Suprapubic skin (tissue), 4 donors: ENCODE results near the gene ADARB1. TPM values are rescaled to one million over a fixed set of nuclear protein-coding genes. Genes with fewer than 3 reads are reported as not detected.

Source experiments
- DNase-seq, 2 donors: peaks; one replicate each; pipeline ENCODE4 v3.0.0-alpha.2; 2019; ENCODE audit warnings: low spot score in 2 of 2
- H3K27ac ChIP-seq: fragments of 200-600 bp; sonication (generic); one replicate; pipeline ENCODE4 v1.5.1; 2019
- H3K27me3 ChIP-seq: fragments of 200-600 bp; sonication (generic); one replicate; pipeline ENCODE4 v1.5.1; 2019
- H3K36me3 ChIP-seq: fragments of 200-600 bp; sonication (generic); one replicate; pipeline ENCODE4 v1.5.1; 2019
- H3K4me1 ChIP-seq: fragments of 200-600 bp; sonication (generic); one replicate; pipeline ENCODE4 v1.5.1; 2019
- H3K4me3 ChIP-seq: fragments of 200-600 bp; sonication (generic); one replicate; pipeline ENCODE4 v1.5.1; 2019; ENCODE audit warnings: mild to moderate bottlenecking
- H3K9me3 ChIP-seq: fragments of 200-600 bp; sonication (generic); one replicate; pipeline ENCODE4 v1.5.1; 2019
- CTCF ChIP-seq, 2 donors: fragments of 200-600 bp in 1 of 2; fragments of 450-650 bp in 1 of 2; sonication (generic) in 1 of 2; IDR thresholded peaks; one replicate each; pipeline ENCODE4 v1.5.1; 2016 to 2019; ENCODE audit warnings: antibody characterized with exemption in 2 of 2, mild to moderate bottlenecking in 1 of 2, moderate library complexity in 1 of 2
- EP300 ChIP-seq: sonication (generic); formaldehyde crosslinking; IDR thresholded peaks from one replicate; pipeline ENCODE4 v1.6.1; 2017; ENCODE audit warnings: antibody characterized with exemption
- POLR2A ChIP-seq, 2 donors: fragments of 450-650 bp; IDR thresholded peaks; one replicate each; pipeline ENCODE4 v1.6.1; 2017; ENCODE audit warnings: antibody characterized with exemption in 2 of 2, mild to moderate bottlenecking in 2 of 2, moderate library complexity in 2 of 2
- POLR2AphosphoS5 ChIP-seq, 3 donors: sonication (generic); formaldehyde crosslinking; IDR thresholded peaks; one replicate each; pipeline ENCODE4 v1.6.1; 2017; ENCODE audit warnings: antibody characterized with exemption in 3 of 3
- WGBS: methylation state at CpG from one replicate; pipeline ENCODE4 v1.1.5; 2018; 5-methylcytosine and 5-hydroxymethylcytosine counted together
- total RNA-seq, 4 donors: library from RNA; depleted of rRNA; stranded (reverse); fragments of >200 nt; gene quantifications; one replicate each; pipeline ENCODE4 v1.1.0, GENCODE V29; 2016

ADARB1 gene
- total RNA-seq, 4 donors from 2014 or later = 13.2 to 23.6 (median 20.3) TPM

GRCh38 chr21:45225741-45226327 is 151.5 kb downstream of the ADARB1 start:
- Histone ChIP-seq H3K4me3 (no peak overlapping the region), H3K4me1 (no peaks in the 10 kb centered on the region), H3K36me3 (peaks cover 29% of the 10 kb centered on the region), H3K9me3 (no peaks in the 10 kb centered on the region), H3K27me3 (no peaks in the 10 kb centered on the region), H3K27ac (no peak overlapping the region)
- TF ChIP-seq EP300 = no peak
- no peak for DNase-seq
- WGBS = 82% methylated on average over 16 of the region's 16 CpGs

GRCh38 chr21:45226540-45227326 is 152.4 kb downstream of the ADARB1 start:
- no peak for DNase-seq
- H3K36me3 ChIP-seq = peaks cover 20% of the 10 kb centered on the region
- no peaks in the 10 kb centered on the region for H3K27me3 ChIP-seq
- no peak overlapping the region for H3K4me3 ChIP-seq
- 61% methylated on average over 15 of the region's 15 CpGs for WGBS
- TF ChIP-seq POLR2A (IDR thresholded peaks at IDR 0.05) (no peak), EP300 (no peak), POLR2AphosphoS5 (IDR thresholded peaks at IDR 0.05) (no peak), CTCF (IDR thresholded peaks at IDR 0.05) (no peak)
- no peaks in the 10 kb centered on the region for H3K4me1 ChIP-seq
- no peak overlapping the region for H3K27ac ChIP-seq
- no peaks in the 10 kb centered on the region for H3K9me3 ChIP-seq

- H3K27ac ChIP-seq = no peak overlapping the region
- H3K4me1 ChIP-seq = no peaks in the 10 kb centered on the region
- 75% methylated on average over 10 of the region's 10 CpGs for WGBS
- no peak for DNase-seq
- TF ChIP-seq POLR2AphosphoS5 (IDR thresholded peaks at IDR 0.05) (no peak), EP300 (no peak), POLR2A (IDR thresholded peaks at IDR 0.05) (no peak), CTCF (IDR thresholded peaks at IDR 0.05) (no peak)
- no peaks in the 10 kb centered on the region for H3K9me3 ChIP-seq
- H3K36me3 ChIP-seq = peaks cover 10% of the 10 kb centered on the region
- peaks cover 5% of the 10 kb centered on the region for H3K27me3 ChIP-seq
- no peak overlapping the region for H3K4me3 ChIP-seq
Measured at GRCh38 chr21:45227735-45228134, 153.4 kb downstream of the ADARB1 start.

- Histone ChIP-seq H3K27ac (no peak overlapping the region), H3K4me1 (no peaks in the 10 kb centered on the region), H3K27me3 (peaks cover 5% of the 10 kb centered on the region), H3K9me3 (no peaks in the 10 kb centered on the region), H3K4me3 (no peak overlapping the region), H3K36me3 (peaks cover 5% of the 10 kb centered on the region)
- 12% methylated on average over 6 of the region's 6 CpGs for whole genome bisulfite sequencing
- no peak for DNase-seq
- TF ChIP-seq POLR2AphosphoS5 (IDR thresholded peaks at IDR 0.05) = no peak
- TF ChIP-seq POLR2A (IDR thresholded peaks at IDR 0.05) = no peak
- no peak for TF ChIP-seq CTCF (IDR thresholded peaks at IDR 0.05)
- TF ChIP-seq EP300 = no peak
Measured at GRCh38 chr21:45228171-45228641, 153.8 kb downstream of the ADARB1 start.

- Histone ChIP-seq H3K27ac (no peak overlapping the region), H3K27me3 (peaks cover 5% of the 10 kb centered on the region), H3K4me3 (no peak overlapping the region), H3K9me3 (no peaks in the 10 kb centered on the region), H3K4me1 (no peaks in the 10 kb centered on the region), H3K36me3 (no peaks in the 10 kb centered on the region)
- DNase-seq = no peak
- 50% methylated on average over 3 of the region's 3 CpGs for WGBS
- TF ChIP-seq POLR2AphosphoS5 (IDR thresholded peaks at IDR 0.05) (no peak), POLR2A (IDR thresholded peaks at IDR 0.05) (no peak)
Measured at GRCh38 chr21:45228656-45229240, 154.4 kb downstream of the ADARB1 start.

- WGBS = 87% methylated on average over 3 of the region's 3 CpGs
- Histone ChIP-seq H3K27ac (no peak overlapping the region), H3K27me3 (peaks cover 27% of the 10 kb centered on the region), H3K36me3 (no peaks in the 10 kb centered on the region), H3K4me1 (no peaks in the 10 kb centered on the region), H3K4me3 (no peak overlapping the region), H3K9me3 (no peaks in the 10 kb centered on the region)
- TF ChIP-seq CTCF (IDR thresholded peaks at IDR 0.05) = no peak
- TF ChIP-seq POLR2AphosphoS5 (IDR thresholded peaks at IDR 0.05) = no peak
- no peak for TF ChIP-seq EP300
- TF ChIP-seq POLR2A (IDR thresholded peaks at IDR 0.05) = no peak
- DNase-seq = no peak
Measured at GRCh38 chr21:45231705-45232104, 157.3 kb downstream of the ADARB1 start.
